ENCODE data around the gene MCM3AP.

DNA sequence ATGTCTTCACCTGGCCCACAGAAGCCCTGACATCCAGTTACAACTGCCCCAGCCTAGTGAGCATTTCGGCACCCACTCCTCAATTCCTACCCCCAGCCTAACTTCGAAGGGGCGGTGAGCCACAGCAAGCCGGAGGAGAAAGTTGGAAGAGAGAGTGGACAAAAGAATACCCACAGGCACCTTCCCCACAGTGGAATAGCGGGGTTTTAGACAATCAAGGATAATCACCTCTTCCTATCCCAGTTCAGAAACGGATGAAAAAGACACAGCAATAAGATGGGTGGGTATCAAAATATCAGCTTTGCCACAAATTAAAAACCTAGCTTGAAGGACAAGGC, 55.5 kb downstream of the MCM3AP start:
- TF ChIP-seq YY1 (IDR thresholded peaks at IDR 0.05; ENCODE audit: insufficient read depth, insufficient read length): no peak
- TF ChIP-seq ZNF274 (IDR thresholded peaks at IDR 0.05; ENCODE audit: low read depth, low read length): no peak
- no peak for TF ChIP-seq SUZ12 (IDR thresholded peaks at IDR 0.05; ENCODE audit: extremely low read depth, insufficient read depth, insufficient read length)

Measured in NT2/D1 (cell line).